HepG2 (cell line): ENCODE measurements around the gene MTHFD1. TPM values are rescaled to one million over a fixed set of nuclear protein-coding genes. Genes with fewer than 3 reads are reported as not detected.

Source experiments
- ATAC-seq: fragments of 200-7000 bp; cut with Tn5 transposase; 3 replicates; pipeline ENCODE4 v1.9.1; 2020; ENCODE audit warnings: mild to moderate bottlenecking, moderate library complexity
- BruUV-seq: library from RNA; stranded (reverse); fragments of 400-500 nt; replicated peaks from 2 replicates; lab custom pipeline; 2021; lab: Mats Ljungman, UMichigan
- CTCF ChIA-PET: fragments of 300-600 bp; formaldehyde crosslinking; extraction: SDS; loops from one replicate; lab custom pipeline; 2021; ENCODE audit warnings: low total read pairs, inconsistent platforms, low intra/inter-chr PET ratio; lab: Yijun Ruan, JAX
- POLR2A ChIA-PET: fragments of 350-600 bp; sonication (Branson Sonifier 250); formaldehyde crosslinking; loops from one replicate; lab custom pipeline; 2020; ENCODE audit warnings: antibody characterized with exemption, inconsistent platforms; lab: Yijun Ruan, JAX
- DNase-seq: peaks from one replicate; pipeline ENCODE4 v3.0.0-alpha.2; 2015; ENCODE audit warnings: low spot score
- FAIRE-seq: peaks from 3 replicates; lab custom pipeline; 2011; peaks lifted over from hg19 to GRCh38; lab: Jason Lieb, UNC
- H2AFZ ChIP-seq: one replicate; pipeline ENCODE4 v1.6.1; 2011; ENCODE audit warnings: low read length, inconsistent platforms
- H3K27ac ChIP-seq: fragments of 300-600 bp; 3 replicates; pipeline ENCODE4 v1.8.0; 2011; ENCODE audit warnings: mixed run types, mild to moderate bottlenecking, mixed read lengths, low read length, inconsistent platforms; ENCODE audit not compliant: insufficient read depth; ENCODE audit errors: extremely low read length
- H3K27me3 ChIP-seq, 2 experiments: fragments of 200-600 bp in 1 of 2; 2 replicates in 1 of 2; 3 replicates in 1 of 2; pipeline versions ENCODE4 v1.6.0 to v1.8.0; 2011; ENCODE audit warnings: low read length in 2 of 2, mild to moderate bottlenecking in 2 of 2, moderate library complexity in 2 of 2, inconsistent platforms in 1 of 2; ENCODE audit not compliant: insufficient read depth in 2 of 2, control insufficient read depth in 1 of 2
- H3K36me3 ChIP-seq, 2 experiments: fragments of 200-600 bp in 1 of 2; replicated peaks in 1 of 2; 2 replicates in 1 of 2; 3 replicates in 1 of 2; pipeline versions ENCODE4 v1.5.1 to v1.8.0; 2011; ENCODE audit warnings: low read length in 2 of 2, inconsistent platforms in 1 of 2; ENCODE audit not compliant: insufficient read depth in 2 of 2, control insufficient read depth in 1 of 2
- H3K4me1 ChIP-seq: 2 replicates; pipeline ENCODE4 v1.5.1; 2012; ENCODE audit warnings: low read length, inconsistent platforms; ENCODE audit not compliant: insufficient read depth
- H3K4me2 ChIP-seq: 2 replicates; pipeline ENCODE4 v1.6.0; 2011; ENCODE audit warnings: low read depth, low read length, inconsistent platforms
- H3K4me3 ChIP-seq, 3 experiments: fragments of 200-600 bp in 1 of 3; sonication (generic), shearing (Covaris generic) in 1 of 3; replicated peaks in 1 of 3; 2 replicates each; pipeline ENCODE4 v1.5.1; 2011 to 2016; ENCODE audit warnings: low read length in 3 of 3, inconsistent platforms in 2 of 3, low read depth in 2 of 3, mild to moderate bottlenecking in 2 of 3, control low read depth in 1 of 3, mixed read lengths in 1 of 3; ENCODE audit not compliant: insufficient read depth in 1 of 3
- H3K79me2 ChIP-seq: one replicate; pipeline ENCODE4 v1.6.1; 2011; ENCODE audit warnings: low read length, inconsistent platforms; ENCODE audit not compliant: insufficient read depth
- H3K9ac ChIP-seq: 2 replicates; pipeline ENCODE4 v1.6.0; 2011; ENCODE audit warnings: mild to moderate bottlenecking, low read depth, low read length, inconsistent platforms; ENCODE audit not compliant: insufficient read depth
- H3K9me3 ChIP-seq: 2 replicates; pipeline ENCODE4 v1.5.1; 2012; ENCODE audit warnings: mild to moderate bottlenecking, low read length
- H4K20me1 ChIP-seq: 2 replicates; pipeline ENCODE4 v1.6.0; 2011; ENCODE audit warnings: inconsistent platforms, mild to moderate bottlenecking, low read length, moderate library complexity; ENCODE audit not compliant: insufficient read depth
- ETV6 ChIP-seq: sonication (generic); formaldehyde crosslinking; conservative IDR thresholded peaks from 2 replicates; pipeline ENCODE4 v1.4.0; 2020; ENCODE audit warnings: missing genetic modification reagents
- FOXK1 ChIP-seq: sonication (generic); formaldehyde crosslinking; IDR thresholded peaks from 2 replicates; pipeline ENCODE4 v1.4.0; 2020; ENCODE audit warnings: low read depth, missing genetic modification reagents, borderline replicate concordance
- HOXD1 ChIP-seq: sonication (generic); formaldehyde crosslinking; IDR thresholded peaks from 2 replicates; pipeline ENCODE4 v1.5.0; 2020; ENCODE audit warnings: missing genetic modification reagents
- ZNF546 ChIP-seq: sonication (generic); formaldehyde crosslinking; conservative IDR thresholded peaks from 2 replicates; pipeline ENCODE4 v1.8.1; 2023; ENCODE audit warnings: mild to moderate bottlenecking, missing genetic modification reagents
- ZNF724P ChIP-seq: sonication (generic); formaldehyde crosslinking; IDR thresholded peaks from 2 replicates; pipeline ENCODE4 v1.8.0; 2022; ENCODE audit warnings: missing genetic modification reagents, borderline replicate concordance
- WGBS: methylation state at CpG from one replicate; pipeline ENCODE4 v1.1.6; 2017; ENCODE audit warnings: low lambda C conversion rate; 5-methylcytosine and 5-hydroxymethylcytosine counted together
- in situ Hi-C: cut with HindIII; loops from 2 replicates; pipeline ENCODE4 v1.10.0; 2017; ENCODE audit warnings: low pct_unique_long_range_greater_than_20kb; ENCODE audit not compliant: extremely low pct_ligation_motif_present
- intact Hi-C: fragments of 100-400 bp; cut with micrococcal nuclease; formaldehyde crosslinking; loops from one replicate; pipeline ENCODE4 v1.10.0; 2022; ENCODE audit not compliant: unreplicated experiment
- polyA plus RNA-seq, 8 experiments: library from polyadenylated mRNA; depleted of rRNA in 3 of 8; stranded (reverse) in 7 of 8; unstranded in 1 of 8; fragments of >200 nt; fragmentation: Illumina TruSeq in 4 of 8; extraction: Trizol in 4 of 8; gene quantifications; 2 replicates each; pipeline versions ENCODE4 v1.2.1 to v1.2.3, GENCODE V29; 2011 to 2016; ENCODE audit warnings: low read depth in 4 of 8, missing spikeins in 1 of 8, mixed read lengths in 1 of 8; ENCODE audit not compliant: insufficient read depth in 1 of 8
- total RNA-seq, 5 experiments: library from RNA; depleted of rRNA; stranded (reverse); fragments of >200 nt; fragmentation: Illumina TruSeq; extraction: Trizol; gene quantifications; 2 replicates each; pipeline ENCODE4 v1.2.3, GENCODE V29; 2016; ENCODE audit warnings: low read depth in 1 of 5
- TF ChIP-seq, protein P1 (sequence below), 2 experiments: fragments of 450-650 bp in 1 of 2; sonication (generic) in 1 of 2; formaldehyde crosslinking; IDR thresholded peaks; 2 replicates each; pipeline versions ENCODE4 v1.5.0 to v1.8.0; 2020 to 2022; ENCODE audit warnings: mild to moderate bottlenecking in 1 of 2, missing genetic modification reagents in 1 of 2
- TF ChIP-seq, protein P2 (sequence below): sonication (generic); formaldehyde crosslinking; IDR thresholded peaks from 2 replicates; pipeline ENCODE4 v1.4.0; 2020; ENCODE audit warnings: missing genetic modification reagents; ENCODE audit errors: not compliant biosample characterization
- TF ChIP-seq, protein P3 (sequence below): sonication (generic); formaldehyde crosslinking; IDR thresholded peaks from 2 replicates; pipeline ENCODE4 v1.9.0; 2021; ENCODE audit warnings: missing genetic modification reagents, mild to moderate bottlenecking, borderline replicate concordance

The MTHFD1 gene
- total and polyA plus RNA-seq, 2 of the 13 experiments (the other 11 are each of a cell fraction or from before 2014, with no cell fraction given), result 31.0 to 106 TPM

- Histone ChIP-seq H4K20me1 (no peaks in the 10 kb centered on the region), H3K9ac (no peak overlapping the region), H2AFZ (no peak overlapping the region), H3K36me3 (no peaks in the 10 kb centered on the region), H3K4me3 (no peak overlapping the region), H3K4me1 (peaks cover 28% of the 10 kb centered on the region), H3K79me2 (no peaks in the 10 kb centered on the region), H3K9me3 (no peaks in the 10 kb centered on the region), H3K27ac (no peak overlapping the region), H3K4me2 (no peak overlapping the region), H3K27me3 (no peaks in the 10 kb centered on the region)
- no TSS peak for BruUV-seq
- ATAC-seq (no peak), DNase-seq (no peak), FAIRE-seq (no peak)
- intact Hi-C loops (no loop called here), in situ Hi-C loops (no loop called here)
- 92% methylated on average over 3 of the region's 3 CpGs for WGBS
- TF ChIP-seq ETV6 (CRISPR knock-in tag) (no peak), FOXK1 (CRISPR knock-in tag) (no peak), HOXD1 (CRISPR knock-in tag) (no peak), ZNF546 (CRISPR knock-in tag) (no peak), ZNF724P (CRISPR knock-in tag) (no peak)
- TF ChIP-seq, protein P1, sequence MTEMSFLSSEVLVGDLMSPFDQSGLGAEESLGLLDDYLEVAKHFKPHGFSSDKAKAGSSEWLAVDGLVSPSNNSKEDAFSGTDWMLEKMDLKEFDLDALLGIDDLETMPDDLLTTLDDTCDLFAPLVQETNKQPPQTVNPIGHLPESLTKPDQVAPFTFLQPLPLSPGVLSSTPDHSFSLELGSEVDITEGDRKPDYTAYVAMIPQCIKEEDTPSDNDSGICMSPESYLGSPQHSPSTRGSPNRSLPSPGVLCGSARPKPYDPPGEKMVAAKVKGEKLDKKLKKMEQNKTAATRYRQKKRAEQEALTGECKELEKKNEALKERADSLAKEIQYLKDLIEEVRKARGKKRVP (CRISPR knock-in tag; IDR thresholded peaks at IDR 0.05), result no peak
- TF ChIP-seq, protein P2, sequence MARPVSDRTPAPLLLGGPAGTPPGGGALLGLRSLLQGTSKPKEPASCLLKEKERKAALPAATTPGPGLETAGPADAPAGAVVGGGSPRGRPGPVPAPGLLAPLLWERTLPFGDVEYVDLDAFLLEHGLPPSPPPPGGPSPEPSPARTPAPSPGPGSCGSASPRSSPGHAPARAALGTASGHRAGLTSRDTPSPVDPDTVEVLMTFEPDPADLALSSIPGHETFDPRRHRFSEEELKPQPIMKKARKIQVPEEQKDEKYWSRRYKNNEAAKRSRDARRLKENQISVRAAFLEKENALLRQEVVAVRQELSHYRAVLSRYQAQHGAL (CRISPR knock-in tag), result no peak
- TF ChIP-seq, protein P3, sequence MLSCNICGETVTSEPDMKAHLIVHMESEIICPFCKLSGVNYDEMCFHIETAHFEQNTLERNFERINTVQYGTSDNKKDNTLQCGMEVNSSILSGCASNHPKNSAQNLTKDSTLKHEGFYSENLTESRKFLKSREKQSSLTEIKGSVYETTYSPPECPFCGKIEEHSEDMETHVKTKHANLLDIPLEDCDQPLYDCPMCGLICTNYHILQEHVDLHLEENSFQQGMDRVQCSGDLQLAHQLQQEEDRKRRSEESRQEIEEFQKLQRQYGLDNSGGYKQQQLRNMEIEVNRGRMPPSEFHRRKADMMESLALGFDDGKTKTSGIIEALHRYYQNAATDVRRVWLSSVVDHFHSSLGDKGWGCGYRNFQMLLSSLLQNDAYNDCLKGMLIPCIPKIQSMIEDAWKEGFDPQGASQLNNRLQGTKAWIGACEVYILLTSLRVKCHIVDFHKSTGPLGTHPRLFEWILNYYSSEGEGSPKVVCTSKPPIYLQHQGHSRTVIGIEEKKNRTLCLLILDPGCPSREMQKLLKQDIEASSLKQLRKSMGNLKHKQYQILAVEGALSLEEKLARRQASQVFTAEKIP (CRISPR knock-in tag), result no peak
- POLR2A ChIA-PET, result no interaction called here
- CTCF ChIA-PET, result no interaction called here
Measured at GRCh38 chr14:64467101-64467500, 78.9 kb downstream of the MTHFD1 start.
